Measurements from ENCODE around the gene FOXL3.
"Not testable (repeated sequence)": the region's sequence is repeated elsewhere in the genome, so short reads cannot be mapped to it uniquely, and the experiment has no call there.

FOXL3 gene

DNA sequence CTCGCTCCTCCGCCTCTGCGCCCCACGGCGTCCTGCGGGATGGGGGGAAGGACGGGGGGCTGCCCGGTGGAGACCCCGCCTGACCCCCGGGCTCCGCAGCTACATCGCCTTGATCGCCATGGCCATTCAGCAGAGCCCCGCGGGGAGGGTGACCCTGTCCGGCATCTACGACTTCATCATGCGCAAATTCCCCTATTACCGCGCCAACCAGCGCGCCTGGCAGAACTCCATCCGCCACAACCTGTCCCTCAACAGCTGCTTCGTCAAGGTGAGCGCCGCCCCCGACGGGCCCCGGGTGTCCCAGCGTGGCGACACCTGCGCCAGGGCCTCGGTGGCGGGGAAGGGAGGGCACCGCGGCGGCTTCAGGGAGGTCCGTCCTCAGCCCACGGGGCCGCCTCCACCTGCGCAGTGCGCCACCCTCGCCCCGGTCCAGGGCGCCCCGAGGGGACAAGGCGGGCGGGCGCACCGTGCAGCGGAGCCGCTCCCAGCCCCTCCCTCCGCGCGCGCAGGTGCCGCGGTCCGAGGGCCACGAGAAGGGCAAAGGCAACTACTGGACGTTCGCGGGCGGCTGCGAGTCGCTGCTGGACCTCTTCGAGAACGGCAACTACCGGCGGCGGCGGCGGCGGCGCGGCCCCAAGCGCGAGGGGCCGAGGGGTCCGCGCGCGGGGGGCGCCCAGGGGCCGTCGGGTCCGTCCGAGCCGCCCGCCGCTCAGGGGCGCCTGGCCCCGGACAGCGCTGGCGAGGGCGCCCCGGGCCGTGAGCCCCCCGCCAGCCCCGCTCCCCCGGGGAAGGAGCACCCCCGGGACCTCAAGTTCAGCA is 793 bp downstream of the FOXL3 start:
- no peak for DNase-seq

DNA sequence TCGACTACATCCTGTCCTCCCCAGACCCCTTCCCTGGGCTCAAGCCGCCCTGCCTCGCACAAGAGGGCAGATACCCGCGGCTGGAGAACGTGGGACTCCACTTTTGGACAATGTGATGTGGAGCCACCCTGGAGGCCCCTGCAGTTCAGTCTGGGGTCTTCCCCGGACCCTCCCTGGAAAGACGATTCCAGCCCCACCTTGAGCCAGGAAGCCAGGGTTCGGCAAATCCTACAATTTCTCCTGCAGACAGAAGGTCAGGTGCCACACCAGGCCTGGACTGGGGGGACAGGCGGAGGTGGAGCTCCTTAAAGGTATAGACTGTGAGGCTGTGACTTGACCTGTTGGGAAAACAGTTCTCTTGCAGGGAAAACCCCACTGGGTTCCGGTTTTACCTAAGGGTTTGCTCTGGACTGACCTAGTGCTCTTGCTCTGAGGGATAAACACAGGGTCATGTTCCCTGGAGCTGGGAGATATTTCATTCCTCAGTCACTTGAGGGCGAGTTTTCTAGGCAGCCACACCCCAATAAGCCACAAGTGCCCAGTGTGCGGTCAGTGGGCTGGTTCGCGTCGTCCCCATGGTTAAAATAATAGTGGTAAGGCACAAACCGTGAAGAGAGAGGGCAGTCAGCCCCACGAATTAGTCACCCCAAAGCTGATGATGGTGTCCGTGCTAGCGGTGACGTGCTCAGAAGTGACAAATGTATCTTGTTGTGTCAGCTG is 1.6 kb downstream of the FOXL3 start:
- DNase-seq: no peak

DNA sequence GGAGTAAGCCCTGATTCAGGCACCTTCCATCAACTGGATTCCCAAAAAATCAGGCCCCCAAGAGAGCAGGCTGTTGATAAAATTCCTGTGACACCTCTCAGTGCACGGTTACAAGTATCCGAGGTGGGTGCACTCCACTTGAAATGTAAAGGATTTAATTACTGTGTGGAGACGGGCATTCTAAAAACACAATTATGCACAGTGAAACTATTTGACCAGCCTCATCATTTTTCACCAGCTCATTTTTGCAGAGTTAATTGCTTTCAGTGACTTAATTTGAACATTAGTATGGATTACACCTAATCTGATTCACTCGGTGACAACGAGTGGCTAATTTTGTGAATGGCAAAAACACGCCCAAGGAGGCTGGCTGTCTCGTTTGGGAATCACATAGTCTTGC is 2.3 kb downstream of the FOXL3 start:
- DNase-seq: no peak

DNA sequence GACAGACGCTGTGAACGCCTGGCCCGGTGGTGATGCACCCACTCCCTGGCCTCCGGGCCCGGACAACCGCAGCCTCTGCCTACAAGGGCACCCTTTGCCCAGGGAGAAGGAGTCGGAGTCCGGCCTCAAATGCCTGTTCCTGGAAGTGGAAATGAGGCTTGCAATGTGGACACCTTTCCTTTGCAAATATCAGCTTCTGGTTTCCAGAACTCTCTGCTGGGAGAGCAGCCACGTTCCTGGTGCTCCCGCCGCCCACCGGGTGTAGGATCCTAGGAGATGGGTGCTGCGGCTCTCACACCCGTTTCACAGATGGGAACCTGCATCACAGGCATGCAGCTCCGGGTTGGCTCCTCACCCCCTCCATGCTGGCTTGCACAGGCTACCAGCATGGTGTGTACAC is 2.9 kb downstream of the FOXL3 start:
- no peak for DNase-seq

DNA sequence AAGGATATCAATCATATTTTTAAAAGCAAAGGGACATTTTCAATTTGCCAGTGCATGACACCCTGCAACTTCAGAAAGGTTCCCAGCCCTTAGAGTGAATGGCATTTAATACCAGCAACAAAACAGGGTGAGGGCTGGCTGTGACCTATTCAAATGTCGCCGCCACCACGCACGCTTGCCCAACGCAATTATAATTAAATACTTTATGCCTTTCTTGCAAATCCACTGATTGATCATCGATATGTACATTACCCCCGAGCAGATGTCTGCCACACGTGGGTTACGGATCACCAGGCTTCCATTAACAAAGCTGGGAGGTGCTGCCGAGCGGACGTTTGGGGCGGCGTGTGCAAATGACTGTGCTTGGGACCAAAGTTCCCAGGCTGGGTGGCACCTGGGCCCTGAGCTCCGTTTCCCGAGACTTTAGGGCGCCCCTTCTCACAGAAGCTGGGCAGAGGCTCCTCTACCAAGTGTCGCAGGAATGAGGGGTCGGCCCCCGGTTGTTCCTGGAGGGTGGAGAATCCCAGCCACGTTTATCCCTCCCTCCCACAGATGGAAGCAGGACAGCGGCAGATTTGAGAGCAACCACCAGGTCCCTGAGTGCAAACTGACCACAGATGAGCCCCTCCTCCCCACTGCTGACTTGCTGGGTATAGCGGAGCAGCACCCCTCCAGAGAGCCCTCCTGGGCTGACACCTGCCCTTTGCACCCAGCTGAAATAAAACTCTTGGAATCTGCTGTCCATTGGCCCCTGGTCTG is 3.9 kb downstream of the FOXL3 start:
- DNase-seq: no peak

DNA sequence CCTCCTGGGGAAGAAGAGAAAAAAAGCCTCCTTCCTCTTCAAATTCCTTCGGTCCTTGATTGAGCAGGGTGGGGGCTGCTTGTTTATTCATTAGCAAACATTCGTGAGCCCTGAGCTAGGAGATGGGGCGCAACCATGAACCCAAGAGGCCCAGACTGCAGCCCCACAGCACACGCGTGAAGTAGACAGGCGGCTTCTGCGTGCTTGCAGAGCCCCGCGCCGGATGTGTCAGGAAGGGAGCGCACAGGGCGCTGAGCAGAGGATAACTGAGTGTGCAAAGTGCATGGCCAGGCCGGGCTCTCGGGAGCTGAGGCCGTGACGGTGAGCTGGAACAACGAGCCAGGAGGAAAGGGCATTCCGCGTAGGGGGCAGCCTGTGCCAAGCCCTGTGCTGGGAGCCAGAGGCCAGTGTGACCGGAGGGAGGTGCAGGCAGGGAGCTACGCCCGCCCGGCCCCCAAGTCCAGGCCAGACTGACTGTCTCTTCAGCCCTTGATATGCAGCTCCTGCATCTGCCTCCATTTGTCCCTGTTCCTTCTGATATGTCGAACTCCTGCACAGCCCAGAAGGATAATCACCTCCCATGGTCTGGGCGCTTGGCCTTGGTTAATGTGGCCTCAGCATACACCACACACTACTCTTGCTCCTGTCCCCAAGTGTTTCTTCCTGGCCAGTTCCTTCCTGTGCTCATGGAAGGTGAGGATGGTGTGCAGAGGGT is 4.6 kb downstream of the FOXL3 start:
- no peak for DNase-seq

DNA sequence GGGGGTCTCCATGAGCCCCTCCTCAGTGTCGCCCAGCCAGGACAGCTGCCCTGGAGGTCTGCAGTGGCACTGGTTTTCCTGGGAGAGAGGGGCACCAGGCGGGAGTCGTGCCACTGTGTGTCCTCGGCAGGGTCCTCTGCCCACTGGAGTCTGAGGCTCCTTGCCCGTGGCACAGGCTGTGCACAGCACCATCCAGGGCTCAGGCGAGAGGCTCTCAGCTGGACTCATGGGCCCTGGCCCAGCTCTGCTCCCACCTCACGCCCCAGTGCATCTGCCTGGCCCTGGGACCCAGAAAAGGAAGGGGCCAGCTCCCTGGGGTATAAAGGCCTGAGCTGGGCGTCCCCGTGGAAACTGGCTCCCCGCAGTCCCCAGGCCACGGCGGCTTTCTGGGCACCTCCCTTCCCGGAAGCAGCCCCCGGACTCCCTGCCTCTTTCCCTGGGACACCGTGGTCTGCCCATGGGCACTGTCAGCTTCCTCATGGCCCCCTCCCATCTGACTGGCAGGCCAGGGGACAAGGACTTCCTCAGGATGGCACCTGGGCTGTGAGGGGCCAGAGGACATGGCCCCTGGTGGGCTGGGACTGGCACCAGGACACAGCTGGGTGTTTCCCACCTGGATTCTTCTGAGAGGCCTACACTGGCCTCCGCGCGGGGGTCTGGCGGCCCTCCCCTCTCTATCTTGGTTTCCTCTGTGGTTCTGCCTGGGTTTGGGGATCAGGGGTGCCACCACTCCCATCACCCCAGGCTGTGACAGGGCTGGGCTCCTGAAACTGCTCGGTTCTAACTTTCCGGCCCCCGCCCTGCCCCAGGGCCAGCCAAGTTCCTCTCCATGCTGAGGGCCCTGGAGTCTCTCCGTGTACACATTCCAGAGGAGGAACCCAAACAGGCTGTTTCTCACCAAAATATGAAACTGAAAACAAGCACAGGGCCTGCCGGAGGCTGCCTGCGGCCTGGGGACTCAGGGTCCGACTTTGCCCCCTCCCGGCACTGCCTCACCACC is 5.5 kb downstream of the FOXL3 start:
- no peak for DNase-seq

DNA sequence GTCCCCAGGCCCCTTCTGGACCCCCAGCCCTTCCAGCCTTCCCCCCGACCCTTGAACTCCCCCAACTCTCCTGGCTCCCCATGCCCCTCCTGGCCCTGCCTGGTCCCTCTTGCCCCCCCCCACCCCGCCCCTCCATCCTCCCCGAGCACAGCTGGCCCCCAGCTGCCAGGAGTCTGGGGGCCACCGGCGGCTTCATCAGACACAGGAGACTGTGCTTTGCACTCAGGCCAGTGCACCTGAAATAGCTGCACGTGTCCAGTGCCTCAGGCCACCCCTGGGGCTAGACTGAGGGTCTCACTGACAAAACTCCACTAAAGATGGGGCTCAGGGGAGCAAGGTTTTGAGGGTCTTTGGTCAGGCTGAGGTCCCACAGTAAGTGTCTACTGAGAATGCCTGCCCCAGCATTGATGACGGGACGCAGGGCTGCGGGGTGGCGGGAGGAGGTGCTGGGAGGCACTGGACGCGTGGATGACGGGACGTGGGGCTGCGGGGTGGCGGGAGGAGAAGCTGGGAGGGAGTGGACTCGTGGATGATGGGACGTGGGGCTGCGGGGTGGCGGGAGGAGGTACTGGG is 6.5 kb downstream of the FOXL3 start:
- DNase-seq: no peak

DNA sequence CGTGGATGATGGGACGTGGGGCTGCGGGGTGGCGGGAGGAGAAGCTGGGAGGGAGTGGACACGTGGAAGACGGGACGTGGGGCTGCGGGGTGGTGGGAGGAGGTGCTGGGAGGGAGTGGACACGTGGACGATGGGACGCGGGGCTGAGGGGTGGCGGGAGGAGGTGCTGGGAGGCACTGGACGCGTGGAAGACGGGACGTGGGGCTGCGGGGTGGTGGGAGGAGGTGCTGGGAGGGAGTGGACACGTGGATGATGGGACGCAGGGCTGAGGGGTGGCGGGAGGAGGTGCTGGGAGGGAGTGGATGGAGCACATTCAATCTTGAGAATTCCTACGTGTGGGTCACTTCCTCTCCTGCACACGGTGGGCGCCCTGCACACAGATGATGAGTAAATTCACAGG is 7.2 kb downstream of the FOXL3 start:
- DNase-seq: not testable (repeated sequence)

DNA sequence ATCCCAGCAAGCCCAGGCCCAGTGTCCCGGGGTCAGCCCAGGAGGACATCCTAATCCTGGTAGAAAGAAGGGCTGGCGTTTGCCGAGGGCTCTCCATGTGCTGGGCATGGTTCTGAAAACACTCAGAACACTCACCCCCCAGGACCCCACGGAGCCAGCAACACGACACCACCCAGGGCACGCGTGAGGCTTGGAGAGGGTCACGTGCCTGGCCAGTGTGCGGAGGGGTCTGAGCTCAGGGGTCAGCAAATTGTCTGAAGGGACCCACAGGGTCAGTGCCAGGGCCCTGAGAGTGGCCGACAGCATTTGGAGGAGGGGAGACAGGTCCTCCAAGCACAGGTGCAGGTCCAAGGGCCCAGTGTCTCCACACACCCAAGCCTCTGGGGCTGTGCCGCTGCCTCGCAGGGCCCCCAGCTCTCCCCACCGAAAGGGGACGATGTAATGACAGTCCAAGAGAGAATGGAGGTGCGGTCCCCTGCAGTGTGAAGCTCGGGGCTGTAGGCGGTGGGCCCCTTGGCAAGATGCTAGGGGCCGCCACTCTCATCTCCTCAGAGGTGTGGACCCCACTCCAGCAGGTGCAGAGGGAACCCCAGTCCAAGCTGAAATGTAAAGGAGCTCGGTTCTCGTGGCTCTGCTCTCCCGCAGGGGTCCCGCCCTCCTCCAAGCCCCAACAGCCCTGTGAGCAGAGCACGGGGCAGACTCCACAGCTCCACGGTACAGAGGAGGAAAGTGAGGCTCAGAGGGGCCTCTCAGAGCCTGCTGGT is 7.8 kb downstream of the FOXL3 start:
- no peak for DNase-seq

DNA sequence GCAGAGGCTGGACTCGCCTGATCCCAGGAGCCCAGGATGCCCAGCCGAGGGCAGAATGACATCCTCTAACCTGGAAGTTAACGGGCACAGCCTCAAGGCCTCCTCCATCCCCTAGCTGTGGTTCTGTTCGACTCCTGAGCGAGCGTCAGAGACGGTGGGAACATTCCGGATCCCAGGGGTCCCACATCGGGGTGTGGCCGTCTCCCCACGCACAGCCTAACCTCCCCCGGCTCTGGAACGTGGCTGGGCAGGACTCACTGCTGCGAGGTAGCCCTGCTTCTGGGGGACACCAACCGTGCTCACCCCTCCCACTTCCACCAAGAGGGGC is 8.4 kb downstream of the FOXL3 start:
- no peak for DNase-seq

DNA sequence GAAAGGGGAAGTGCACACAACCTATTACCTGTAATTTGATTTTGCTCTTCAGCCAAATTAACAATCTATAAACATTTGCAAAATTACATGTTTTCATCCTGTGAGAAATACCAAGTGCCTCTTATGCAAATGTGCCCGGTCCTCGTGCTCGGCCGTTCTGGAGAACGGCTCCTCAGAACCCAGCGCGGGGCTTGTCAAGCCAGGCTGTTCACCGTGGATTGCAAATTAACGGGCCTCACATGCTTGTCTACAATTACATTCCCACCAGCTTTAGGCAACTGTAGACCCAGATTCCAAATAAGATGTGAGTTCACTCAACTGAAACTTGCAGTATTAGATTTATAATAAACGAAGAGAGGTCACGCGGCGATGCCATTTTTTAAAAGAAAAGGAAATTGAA is 8.8 kb downstream of the FOXL3 start:
- no peak for DNase-seq

DNA sequence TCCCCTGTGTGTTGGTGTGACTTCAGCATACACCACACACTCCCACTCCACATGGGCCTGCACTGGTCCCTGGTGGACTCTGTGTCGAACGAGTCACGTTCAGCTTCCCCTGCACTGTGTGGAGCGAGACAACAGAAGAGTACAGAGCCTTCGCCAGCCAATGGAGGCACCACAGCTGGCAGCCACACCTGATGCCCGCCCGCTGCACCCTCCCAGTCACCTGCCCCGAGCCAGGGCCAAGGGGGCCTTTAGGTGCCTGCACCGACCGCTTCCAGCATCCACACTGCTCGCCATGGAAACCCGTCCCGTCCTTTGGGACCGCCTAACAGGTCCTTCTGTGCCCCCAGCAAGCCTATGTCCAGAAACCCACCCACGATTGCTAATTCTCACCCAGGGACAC is 9.2 kb downstream of the FOXL3 start:
- no peak for DNase-seq

DNA sequence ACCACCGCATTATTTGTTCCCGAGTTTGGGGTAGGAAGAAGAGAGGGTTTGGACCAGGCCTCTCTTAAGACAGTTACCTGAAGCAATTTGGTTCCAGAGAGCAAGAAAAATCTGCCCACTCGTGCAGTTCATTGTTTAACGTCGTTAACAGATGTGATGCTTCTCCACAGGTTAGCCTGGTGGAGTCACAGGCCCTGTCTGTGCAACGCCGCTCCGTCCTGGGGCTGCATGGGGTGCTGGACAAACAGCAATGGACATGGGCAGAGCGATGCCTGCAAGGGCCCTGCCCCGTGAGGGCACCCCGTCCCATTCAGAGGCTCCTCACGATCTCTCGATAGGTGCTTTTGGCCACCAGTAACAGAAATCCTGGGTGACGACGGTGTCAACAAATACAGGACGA is 9.7 kb downstream of the FOXL3 start:
- DNase-seq: no peak

DNA sequence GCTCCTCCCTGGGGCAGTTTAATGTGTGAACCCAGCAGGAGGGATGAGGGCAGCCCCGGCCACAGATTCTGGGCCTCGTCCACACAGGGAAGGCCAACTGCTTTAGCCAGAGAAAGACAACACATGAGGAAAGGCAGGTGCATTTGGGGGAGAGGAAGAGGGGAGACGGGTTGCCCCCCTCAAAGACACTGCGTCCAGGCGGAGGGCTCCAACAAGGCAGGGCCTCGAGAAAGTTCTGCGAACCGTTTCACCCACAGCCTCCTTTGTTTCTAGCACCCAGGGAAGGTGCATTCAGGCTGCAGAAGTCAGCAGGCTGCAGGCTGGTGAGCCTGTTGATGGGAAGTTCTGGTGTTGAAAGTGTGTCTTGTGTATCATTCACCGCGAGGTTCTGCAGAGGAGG is 10.1 kb downstream of the FOXL3 start:
- DNase-seq: no peak

DNA sequence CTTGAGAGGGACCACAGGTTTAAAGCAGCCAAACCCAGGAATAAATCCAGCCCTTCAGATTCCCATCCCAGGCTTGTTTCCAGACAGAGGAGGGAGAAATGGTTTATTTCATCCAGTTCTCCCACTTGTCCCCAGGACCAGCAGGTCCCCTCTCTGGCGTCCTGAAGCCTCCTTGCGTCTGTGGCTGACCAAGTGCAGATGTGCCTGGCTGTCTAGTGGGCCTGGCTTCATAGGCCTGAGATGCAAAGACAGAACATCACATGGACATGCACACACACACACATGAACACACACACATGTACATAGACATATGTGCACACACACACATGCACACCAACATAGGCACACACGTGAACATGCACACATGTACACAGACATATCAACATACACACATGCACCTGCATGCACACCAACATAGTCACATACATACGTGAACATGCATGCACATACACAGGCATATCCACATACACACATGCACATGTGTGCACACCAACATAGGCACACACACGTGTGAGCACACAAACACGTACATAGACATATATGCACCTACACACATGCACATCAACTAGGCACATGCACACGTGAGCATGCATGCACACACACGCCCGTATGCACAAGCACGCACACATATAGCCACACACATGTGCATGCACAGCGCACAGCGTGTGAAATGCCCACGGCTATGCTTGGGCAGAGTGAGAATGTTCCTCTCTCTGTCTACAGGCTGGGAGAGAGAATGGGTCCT is 10.7 kb downstream of the FOXL3 start:
- DNase-seq: no peak

DNA sequence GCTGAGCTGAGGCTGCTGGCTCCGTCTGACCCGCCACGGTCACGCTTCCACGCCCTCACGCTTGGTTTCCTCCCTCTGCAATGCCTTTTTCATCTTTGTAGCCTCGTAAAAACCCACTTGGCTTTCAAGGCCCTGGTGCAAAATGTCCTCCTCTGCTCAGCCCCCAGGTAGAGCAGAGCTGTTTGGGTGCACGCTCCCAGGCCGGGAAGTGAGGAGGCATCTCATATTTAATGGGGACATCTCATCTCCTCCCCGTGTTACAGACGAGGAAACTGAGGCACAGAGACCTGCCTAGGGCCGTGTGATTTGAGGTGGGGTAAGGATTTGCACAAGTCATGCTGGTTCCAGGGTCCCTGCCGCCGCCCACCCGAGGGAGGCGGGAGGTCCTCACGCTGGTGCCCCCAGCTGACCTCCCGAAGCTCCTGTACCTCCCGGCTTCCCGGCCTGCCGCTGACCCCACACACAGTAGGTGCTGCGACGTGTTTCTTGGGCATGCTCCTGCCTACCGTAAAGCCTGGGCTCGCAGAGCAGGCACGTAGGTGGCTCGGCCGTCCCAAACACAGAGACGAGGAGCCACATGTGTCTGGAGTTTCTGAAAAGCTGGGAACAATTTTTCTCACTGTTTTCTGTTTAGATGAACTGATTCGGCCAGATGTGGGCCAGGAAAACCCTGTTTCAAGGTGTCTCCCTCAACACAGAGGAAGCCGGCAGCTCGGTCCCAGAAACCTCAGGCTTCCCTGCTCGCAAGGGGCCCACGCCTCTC is 11.5 kb downstream of the FOXL3 start:
- no peak for DNase-seq

DNA sequence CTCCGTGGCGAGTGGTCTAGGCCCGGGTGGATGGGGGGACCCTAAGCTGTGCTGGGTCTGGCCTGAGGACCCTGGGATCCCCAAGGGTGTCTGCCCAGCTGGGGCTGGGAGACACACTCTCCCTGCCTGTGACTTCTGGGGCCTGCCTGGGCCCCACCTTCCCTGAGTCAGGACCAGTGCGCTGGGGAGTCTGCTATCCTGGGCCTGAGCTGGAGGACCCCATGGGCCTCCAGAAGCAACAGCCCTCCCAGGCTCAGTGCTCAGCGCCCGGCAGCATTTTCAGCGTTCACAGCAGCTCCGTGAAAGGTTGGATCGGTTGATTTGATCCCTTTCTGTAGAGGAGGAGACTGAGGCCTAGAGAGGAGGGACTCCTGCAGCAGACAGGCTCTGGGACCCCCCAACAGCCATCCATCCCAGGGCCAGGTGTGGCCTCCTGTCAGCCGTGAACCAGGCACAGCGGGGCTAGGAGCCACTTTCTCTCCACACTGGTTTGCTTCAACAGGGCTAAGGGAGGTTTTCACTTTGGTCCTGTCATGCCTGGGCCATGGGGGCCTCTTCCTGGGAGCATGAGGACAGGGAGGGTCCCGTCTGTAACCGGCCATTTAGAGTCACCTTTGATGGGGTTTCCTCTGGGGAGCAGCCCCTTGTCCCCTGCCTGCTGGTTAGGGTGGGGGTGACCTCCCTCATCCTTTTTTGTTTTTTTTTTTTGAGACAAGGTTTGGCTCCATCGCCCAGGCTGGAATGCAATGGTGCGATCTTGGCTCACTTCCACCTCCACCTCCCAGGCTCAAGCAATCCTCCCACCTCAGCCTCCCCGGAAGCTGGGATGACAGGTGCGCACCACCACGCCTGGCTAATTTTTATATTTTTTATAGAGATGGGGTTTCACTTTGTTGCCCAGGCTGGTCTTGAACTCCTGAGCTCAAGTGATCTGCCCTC is 12.4 kb downstream of the FOXL3 start:
- DNase-seq: no peak
